Measurements from ENCODE around the gene MITF. TPM values are rescaled to one million over a fixed set of nuclear protein-coding genes. Genes with fewer than 3 reads are reported as not detected.

The MITF gene
- polyA plus RNA-seq, 1 donor from 2014 or later: not detected

DNA sequence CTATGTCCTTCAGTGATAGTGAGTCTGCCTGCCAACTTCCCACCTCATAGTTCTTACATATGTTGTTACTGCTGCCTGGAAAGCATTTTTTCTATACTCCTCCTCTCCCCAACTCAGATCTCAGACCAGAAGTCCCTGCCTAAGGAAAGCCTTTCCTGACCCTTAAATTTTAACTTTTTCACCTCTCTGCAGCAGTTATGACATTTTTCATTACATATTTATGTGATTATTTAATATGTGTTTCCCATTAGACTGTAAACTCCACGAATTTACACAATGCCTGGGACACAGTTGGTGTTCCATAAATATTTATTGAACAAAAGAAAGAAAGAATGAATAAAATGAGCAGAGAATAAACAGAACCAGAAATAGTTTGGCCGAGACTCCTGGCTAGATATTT, 125.5 kb downstream of the MITF start:
- Histone ChIP-seq H3K36me3 (ENCODE audit: insufficient read depth, low read length) (no peaks in the 10 kb centered on the region), H3K79me2 (replicated peaks; ENCODE audit: insufficient read depth, low read length) (no peaks in the 10 kb centered on the region), H3K9me2 (ENCODE audit: insufficient read depth, low read length) (no peaks in the 10 kb centered on the region), H3K27ac (ENCODE audit: low read length) (no peak overlapping the region), H3K9ac (ENCODE audit: low read length) (no peak overlapping the region), H3K4me3 (ENCODE audit: low read length) (no peak overlapping the region), H3K4me2 (ENCODE audit: low read length) (no peak overlapping the region), H4K20me1 (ENCODE audit: insufficient read depth) (no peaks in the 10 kb centered on the region), H3K9me3 (ENCODE audit: low read length) (no peaks in the 10 kb centered on the region), H3K27me3 (ENCODE audit: insufficient read depth, low read depth, low read length) (no peaks in the 10 kb centered on the region), H2AFZ (ENCODE audit: low read depth, low read length) (no peak overlapping the region), H3F3A (ENCODE audit: insufficient read depth, low read length, poor library complexity, severe bottlenecking) (no peaks in the 10 kb centered on the region)
- TF ChIP-seq REST (IDR thresholded peaks at IDR 0.05; ENCODE audit: borderline replicate concordance): no peak
- TF ChIP-seq TAF1 (IDR thresholded peaks at IDR 0.05; ENCODE audit: low read depth): no peak
- TF ChIP-seq SMC3 (conservative IDR thresholded peaks at IDR 0.05; ENCODE audit: poor library complexity): no peak
- TF ChIP-seq EP300 (conservative IDR thresholded peaks at IDR 0.05; ENCODE audit: poor library complexity, severe bottlenecking): no peak
- TF ChIP-seq POLR2AphosphoS5 (IDR thresholded peaks at IDR 0.05): no peak
- no peak for TF ChIP-seq CTCF (IDR thresholded peaks at IDR 0.05; ENCODE audit: poor library complexity, severe bottlenecking)
- TF ChIP-seq MXI1 (conservative IDR thresholded peaks at IDR 0.05; ENCODE audit: poor library complexity, severe bottlenecking): no peak
- TF ChIP-seq EZH2 (IDR thresholded peaks at IDR 0.05; ENCODE audit: borderline replicate concordance, insufficient read depth, low read length, poor library complexity, severe bottlenecking): no peak
- no peak for TF ChIP-seq RAD21 (conservative IDR thresholded peaks at IDR 0.05)

DNA sequence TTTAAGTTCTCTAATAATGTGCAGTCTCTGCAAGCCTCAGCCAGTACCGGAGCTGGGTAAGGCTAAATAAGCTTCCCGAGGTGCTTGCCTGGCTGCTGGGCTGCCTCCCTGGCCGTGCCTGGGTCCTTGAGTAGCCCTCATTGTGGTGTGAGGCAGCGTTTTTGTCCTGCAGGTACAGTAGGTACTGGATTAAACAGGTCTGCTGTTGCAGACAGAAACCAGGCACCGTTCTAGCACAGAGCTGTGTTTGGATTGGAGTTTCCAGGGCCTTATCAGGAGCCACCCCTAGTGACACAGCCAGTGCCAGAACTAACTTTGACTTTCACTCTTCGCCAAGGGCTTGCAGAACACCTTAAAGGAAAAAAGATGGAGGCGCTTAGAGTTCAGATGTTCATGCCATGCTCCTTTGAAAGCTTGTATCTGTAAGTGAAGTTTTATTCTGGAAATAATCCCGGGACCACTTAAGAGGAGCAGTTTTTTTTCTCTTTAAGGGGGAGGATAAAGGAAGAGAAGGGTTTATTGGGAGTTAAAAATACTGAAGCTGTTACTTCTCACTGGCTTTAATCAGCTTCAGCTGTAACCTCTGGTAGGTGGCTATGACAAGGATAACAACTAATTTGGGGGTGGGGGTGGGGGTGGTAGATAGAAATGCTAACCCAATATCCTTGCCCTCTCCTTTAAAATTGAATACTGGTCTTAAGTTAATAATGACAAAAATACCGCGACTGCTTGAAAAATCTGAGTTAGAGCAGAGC, 126.8 kb downstream of the MITF start:
- Histone ChIP-seq H3K27ac (ENCODE audit: low read length) (no peak overlapping the region), H3K4me2 (ENCODE audit: low read length) (no peak overlapping the region), H3K9ac (ENCODE audit: low read length) (no peak overlapping the region), H4K20me1 (ENCODE audit: insufficient read depth) (no peaks in the 10 kb centered on the region), H3K9me2 (ENCODE audit: insufficient read depth, low read length) (no peaks in the 10 kb centered on the region), H3K36me3 (ENCODE audit: insufficient read depth, low read length) (no peaks in the 10 kb centered on the region), H3K9me3 (ENCODE audit: low read length) (no peaks in the 10 kb centered on the region), H3K27me3 (ENCODE audit: insufficient read depth, low read depth, low read length) (no peaks in the 10 kb centered on the region), H3F3A (ENCODE audit: insufficient read depth, low read length, poor library complexity, severe bottlenecking) (no peaks in the 10 kb centered on the region), H3K4me3 (ENCODE audit: low read length) (no peak overlapping the region), H3K79me2 (replicated peaks; ENCODE audit: insufficient read depth, low read length) (no peaks in the 10 kb centered on the region), H2AFZ (ENCODE audit: low read depth, low read length) (no peak overlapping the region)
- no peak for TF ChIP-seq RAD21 (conservative IDR thresholded peaks at IDR 0.05)
- TF ChIP-seq TAF1 (IDR thresholded peaks at IDR 0.05; ENCODE audit: low read depth): no peak
- no peak for TF ChIP-seq MXI1 (conservative IDR thresholded peaks at IDR 0.05; ENCODE audit: poor library complexity, severe bottlenecking)
- TF ChIP-seq POLR2AphosphoS5 (IDR thresholded peaks at IDR 0.05): no peak
- no peak for TF ChIP-seq EZH2 (IDR thresholded peaks at IDR 0.05; ENCODE audit: borderline replicate concordance, insufficient read depth, low read length, poor library complexity, severe bottlenecking)
- no peak for TF ChIP-seq SMC3 (conservative IDR thresholded peaks at IDR 0.05; ENCODE audit: poor library complexity)
- no peak for TF ChIP-seq CTCF (IDR thresholded peaks at IDR 0.05; ENCODE audit: poor library complexity, severe bottlenecking)
- no peak for TF ChIP-seq EP300 (conservative IDR thresholded peaks at IDR 0.05; ENCODE audit: poor library complexity, severe bottlenecking)
- TF ChIP-seq REST (IDR thresholded peaks at IDR 0.05; ENCODE audit: borderline replicate concordance): no peak
